ENCODE measurements around the gene KRT6C.

DNA sequence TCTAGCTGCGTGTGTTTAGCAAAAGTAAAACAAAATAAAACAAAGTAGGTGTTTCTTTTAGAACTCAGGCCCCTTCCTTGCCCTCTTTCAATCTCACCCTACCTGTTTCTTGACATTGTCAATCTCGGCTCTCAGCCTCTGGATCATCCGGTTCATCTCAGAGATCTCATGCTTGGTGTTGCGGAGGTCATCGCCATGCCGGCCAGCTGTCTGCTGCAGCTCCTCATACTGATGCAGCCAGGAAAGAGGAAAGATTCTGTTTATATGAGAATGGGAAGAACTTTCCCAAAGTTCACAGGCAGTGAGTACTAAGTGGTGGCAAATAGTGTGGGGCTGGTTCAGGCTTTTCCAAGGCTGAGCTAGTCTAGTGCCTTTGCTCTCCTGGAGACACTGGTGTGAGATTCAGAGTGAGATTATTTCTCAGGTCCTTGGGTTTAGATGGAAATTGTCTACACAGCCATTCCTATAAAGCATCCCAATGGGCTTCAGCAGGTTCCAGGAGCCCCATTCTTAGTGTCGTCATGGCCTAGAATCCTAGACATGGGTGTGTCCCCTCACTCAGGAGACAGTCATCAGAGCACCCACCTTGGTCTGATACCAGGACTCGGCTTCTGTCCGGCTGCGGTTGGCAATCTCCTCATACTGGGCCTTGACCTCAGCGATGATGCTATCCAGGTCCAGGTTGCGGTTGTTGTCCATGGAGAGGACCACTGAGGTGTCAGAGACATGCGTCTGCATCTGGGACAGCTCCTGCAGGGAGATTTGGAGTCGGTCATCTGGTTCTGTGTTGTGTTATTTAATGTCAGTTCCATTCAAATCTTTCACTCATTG is 43.6 kb upstream of the KRT6C start:
- no peak for TF ChIP-seq SNAI2 (CRISPR knock-in tag; IDR thresholded peaks at IDR 0.05)
- TF ChIP-seq, protein P1, sequence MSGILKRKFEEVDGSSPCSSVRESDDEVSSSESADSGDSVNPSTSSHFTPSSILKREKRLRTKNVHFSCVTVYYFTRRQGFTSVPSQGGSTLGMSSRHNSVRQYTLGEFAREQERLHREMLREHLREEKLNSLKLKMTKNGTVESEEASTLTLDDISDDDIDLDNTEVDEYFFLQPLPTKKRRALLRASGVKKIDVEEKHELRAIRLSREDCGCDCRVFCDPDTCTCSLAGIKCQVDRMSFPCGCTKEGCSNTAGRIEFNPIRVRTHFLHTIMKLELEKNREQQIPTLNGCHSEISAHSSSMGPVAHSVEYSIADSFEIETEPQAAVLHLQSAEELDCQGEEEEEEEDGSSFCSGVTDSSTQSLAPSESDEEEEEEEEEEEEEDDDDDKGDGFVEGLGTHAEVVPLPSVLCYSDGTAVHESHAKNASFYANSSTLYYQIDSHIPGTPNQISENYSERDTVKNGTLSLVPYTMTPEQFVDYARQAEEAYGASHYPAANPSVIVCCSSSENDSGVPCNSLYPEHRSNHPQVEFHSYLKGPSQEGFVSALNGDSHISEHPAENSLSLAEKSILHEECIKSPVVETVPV (CRISPR knock-in tag; IDR thresholded peaks at IDR 0.05), result no peak
- TF ChIP-seq TCF4 (CRISPR knock-in tag; IDR thresholded peaks at IDR 0.05; ENCODE audit: borderline replicate concordance), result no peak
- TF ChIP-seq PPARA (CRISPR knock-in tag; IDR thresholded peaks at IDR 0.05; ENCODE audit: borderline replicate concordance), result no peak
- TF ChIP-seq, protein P2, sequence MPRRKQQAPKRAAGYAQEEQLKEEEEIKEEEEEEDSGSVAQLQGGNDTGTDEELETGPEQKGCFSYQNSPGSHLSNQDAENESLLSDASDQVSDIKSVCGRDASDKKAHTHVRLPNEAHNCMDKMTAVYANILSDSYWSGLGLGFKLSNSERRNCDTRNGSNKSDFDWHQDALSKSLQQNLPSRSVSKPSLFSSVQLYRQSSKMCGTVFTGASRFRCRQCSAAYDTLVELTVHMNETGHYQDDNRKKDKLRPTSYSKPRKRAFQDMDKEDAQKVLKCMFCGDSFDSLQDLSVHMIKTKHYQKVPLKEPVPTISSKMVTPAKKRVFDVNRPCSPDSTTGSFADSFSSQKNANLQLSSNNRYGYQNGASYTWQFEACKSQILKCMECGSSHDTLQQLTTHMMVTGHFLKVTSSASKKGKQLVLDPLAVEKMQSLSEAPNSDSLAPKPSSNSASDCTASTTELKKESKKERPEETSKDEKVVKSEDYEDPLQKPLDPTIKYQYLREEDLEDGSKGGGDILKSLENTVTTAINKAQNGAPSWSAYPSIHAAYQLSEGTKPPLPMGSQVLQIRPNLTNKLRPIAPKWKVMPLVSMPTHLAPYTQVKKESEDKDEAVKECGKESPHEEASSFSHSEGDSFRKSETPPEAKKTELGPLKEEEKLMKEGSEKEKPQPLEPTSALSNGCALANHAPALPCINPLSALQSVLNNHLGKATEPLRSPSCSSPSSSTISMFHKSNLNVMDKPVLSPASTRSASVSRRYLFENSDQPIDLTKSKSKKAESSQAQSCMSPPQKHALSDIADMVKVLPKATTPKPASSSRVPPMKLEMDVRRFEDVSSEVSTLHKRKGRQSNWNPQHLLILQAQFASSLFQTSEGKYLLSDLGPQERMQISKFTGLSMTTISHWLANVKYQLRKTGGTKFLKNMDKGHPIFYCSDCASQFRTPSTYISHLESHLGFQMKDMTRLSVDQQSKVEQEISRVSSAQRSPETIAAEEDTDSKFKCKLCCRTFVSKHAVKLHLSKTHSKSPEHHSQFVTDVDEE (CRISPR knock-in tag; IDR thresholded peaks at IDR 0.05), result no peak
- no peak for TF ChIP-seq ZNF8 (CRISPR knock-in tag; IDR thresholded peaks at IDR 0.05)
- TF ChIP-seq ARNTL (CRISPR knock-in tag; IDR thresholded peaks at IDR 0.05; ENCODE audit: borderline replicate concordance, low read depth), result no peak
- TF ChIP-seq ZNF565 (CRISPR knock-in tag; conservative IDR thresholded peaks at IDR 0.05; ENCODE audit: low read depth), result no peak
- TF ChIP-seq, protein P3, sequence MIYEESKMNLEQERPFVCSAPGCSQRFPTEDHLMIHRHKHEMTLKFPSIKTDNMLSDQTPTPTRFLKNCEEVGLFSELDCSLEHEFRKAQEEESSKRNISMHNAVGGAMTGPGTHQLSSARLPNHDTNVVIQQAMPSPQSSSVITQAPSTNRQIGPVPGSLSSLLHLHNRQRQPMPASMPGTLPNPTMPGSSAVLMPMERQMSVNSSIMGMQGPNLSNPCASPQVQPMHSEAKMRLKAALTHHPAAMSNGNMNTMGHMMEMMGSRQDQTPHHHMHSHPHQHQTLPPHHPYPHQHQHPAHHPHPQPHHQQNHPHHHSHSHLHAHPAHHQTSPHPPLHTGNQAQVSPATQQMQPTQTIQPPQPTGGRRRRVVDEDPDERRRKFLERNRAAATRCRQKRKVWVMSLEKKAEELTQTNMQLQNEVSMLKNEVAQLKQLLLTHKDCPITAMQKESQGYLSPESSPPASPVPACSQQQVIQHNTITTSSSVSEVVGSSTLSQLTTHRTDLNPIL (CRISPR knock-in tag; IDR thresholded peaks at IDR 0.05; ENCODE audit: low read depth), result no peak
- no peak for TF ChIP-seq ZFP3 (CRISPR knock-in tag; IDR thresholded peaks at IDR 0.05)
